Right lobe of liver (tissue), 4 donors: Measurements from ENCODE around the gene CLPTM1L.

Experiments used
- POLR2A ChIP-seq: fragments of 450-650 bp; IDR thresholded peaks from one replicate; pipeline ENCODE4 v1.6.1; 2017; ENCODE audit warnings: antibody characterized with exemption, mild to moderate bottlenecking
- TF ChIP-seq, protein P1 (sequence below), 4 donors: fragments of 200-600 bp in 3 of 4; fragments of 450-650 bp in 1 of 4; IDR thresholded peaks; one replicate each; pipeline versions ENCODE4 v1.5.1 to v1.8.0; 2016 to 2022; ENCODE audit warnings: antibody characterized with exemption in 4 of 4, mild to moderate bottlenecking in 2 of 4
- donor health status: DM: no; HTN: no; CAD: no.
- donor health status: DM: no; HTN: no; CAD: no.
- donor health status: DM: no; HTN: yes; CAD: no.

DNA sequence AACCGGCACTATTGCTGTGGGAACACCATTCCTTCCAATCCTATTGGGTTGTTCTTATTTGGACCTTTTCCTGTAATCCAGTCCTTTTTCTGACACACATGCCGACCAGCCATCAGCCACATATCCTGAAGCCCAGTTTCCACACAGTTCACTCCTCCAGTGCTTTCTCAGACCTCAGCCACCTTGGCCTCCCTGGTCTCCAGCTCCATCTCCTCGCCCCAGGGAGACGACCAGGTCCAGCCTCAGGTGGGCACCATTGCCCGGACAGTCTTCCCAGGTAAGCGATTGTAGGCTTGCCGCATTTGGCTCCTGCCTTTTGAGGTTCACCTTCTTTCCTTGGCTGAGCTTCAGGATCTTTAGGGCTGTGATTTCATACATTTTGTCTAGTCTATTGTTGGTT, 34.8 kb downstream of the CLPTM1L start:
- TF ChIP-seq, protein P1, sequence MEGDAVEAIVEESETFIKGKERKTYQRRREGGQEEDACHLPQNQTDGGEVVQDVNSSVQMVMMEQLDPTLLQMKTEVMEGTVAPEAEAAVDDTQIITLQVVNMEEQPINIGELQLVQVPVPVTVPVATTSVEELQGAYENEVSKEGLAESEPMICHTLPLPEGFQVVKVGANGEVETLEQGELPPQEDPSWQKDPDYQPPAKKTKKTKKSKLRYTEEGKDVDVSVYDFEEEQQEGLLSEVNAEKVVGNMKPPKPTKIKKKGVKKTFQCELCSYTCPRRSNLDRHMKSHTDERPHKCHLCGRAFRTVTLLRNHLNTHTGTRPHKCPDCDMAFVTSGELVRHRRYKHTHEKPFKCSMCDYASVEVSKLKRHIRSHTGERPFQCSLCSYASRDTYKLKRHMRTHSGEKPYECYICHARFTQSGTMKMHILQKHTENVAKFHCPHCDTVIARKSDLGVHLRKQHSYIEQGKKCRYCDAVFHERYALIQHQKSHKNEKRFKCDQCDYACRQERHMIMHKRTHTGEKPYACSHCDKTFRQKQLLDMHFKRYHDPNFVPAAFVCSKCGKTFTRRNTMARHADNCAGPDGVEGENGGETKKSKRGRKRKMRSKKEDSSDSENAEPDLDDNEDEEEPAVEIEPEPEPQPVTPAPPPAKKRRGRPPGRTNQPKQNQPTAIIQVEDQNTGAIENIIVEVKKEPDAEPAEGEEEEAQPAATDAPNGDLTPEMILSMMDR (IDR thresholded peaks at IDR 0.05) = no peak
- no peak for TF ChIP-seq POLR2A
